ENCODE results near the gene FAM228A. TPM values are rescaled to one million over a fixed set of nuclear protein-coding genes. Genes with fewer than 3 reads are reported as not detected.

The FAM228A gene
- total and polyA plus RNA-seq, 2 experiments from 2014 or later: 0.61 to 3.0 TPM

DNA sequence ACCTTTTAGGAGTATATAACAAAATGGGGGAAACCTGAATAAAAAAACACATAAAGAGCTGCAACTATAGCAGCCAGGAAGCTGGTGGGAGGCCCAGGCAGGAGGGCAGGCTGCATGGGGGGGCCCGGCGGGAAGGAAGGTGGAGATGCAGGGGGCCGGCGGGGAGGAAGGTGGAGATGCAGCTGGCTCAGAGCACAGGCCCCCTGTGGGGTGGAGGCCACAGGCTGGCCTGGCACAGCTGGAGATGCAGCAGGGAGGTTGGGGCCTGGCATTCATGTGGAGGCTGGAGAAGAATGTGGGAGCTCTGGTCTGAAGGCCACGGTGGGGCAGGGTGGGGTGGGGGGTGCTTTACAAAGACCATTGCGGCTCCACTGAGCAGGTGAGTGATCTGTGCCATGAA is 31.4 kb downstream of the FAM228A start:
- no peaks in the 10 kb centered on the region for H3K4me1 ChIP-seq (ENCODE audit: low read depth)
- no peak overlapping the region for H3K27ac ChIP-seq
- DNase-seq (ENCODE audit: low read depth in 1 of 2, low spot score in 1 of 2): no peak
- TF ChIP-seq, protein P1, sequence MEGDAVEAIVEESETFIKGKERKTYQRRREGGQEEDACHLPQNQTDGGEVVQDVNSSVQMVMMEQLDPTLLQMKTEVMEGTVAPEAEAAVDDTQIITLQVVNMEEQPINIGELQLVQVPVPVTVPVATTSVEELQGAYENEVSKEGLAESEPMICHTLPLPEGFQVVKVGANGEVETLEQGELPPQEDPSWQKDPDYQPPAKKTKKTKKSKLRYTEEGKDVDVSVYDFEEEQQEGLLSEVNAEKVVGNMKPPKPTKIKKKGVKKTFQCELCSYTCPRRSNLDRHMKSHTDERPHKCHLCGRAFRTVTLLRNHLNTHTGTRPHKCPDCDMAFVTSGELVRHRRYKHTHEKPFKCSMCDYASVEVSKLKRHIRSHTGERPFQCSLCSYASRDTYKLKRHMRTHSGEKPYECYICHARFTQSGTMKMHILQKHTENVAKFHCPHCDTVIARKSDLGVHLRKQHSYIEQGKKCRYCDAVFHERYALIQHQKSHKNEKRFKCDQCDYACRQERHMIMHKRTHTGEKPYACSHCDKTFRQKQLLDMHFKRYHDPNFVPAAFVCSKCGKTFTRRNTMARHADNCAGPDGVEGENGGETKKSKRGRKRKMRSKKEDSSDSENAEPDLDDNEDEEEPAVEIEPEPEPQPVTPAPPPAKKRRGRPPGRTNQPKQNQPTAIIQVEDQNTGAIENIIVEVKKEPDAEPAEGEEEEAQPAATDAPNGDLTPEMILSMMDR (IDR thresholded peaks at IDR 0.05; ENCODE audit: low read depth, low read length): no peak
- no peaks in the 10 kb centered on the region for H3K27me3 ChIP-seq
- no peaks in the 10 kb centered on the region for H3K9me3 ChIP-seq (ENCODE audit: low read depth)
- H3K4me3 ChIP-seq: no peak overlapping the region
- H3K36me3 ChIP-seq: peaks cover 4% of the 10 kb centered on the region

DNA sequence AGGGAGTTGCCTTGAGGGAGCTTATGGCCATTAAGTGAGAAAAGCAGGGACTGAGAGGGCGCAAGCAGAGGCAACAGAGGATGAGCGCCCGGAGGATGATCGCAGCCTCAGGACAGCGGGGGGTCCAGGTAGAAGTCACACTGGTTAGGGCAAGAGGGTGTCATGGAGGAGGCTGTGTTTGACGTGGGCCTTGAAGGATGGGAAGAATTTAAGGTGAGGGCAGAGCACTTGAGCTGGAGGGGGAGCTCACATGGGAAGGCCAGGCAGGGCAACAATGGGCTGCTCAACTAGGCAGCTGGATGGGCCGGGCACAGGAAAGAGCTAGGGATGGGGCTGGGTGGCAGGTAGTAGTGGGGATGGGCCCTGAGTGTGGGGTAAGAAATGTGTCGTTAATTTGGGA is 31.9 kb downstream of the FAM228A start:
- H3K9me3 ChIP-seq (ENCODE audit: low read depth): no peaks in the 10 kb centered on the region
- peaks cover 4% of the 10 kb centered on the region for H3K36me3 ChIP-seq
- DNase-seq (ENCODE audit: low read depth in 1 of 2, low spot score in 1 of 2): no peak
- no peak overlapping the region for H3K4me3 ChIP-seq
- TF ChIP-seq, protein P1 (IDR thresholded peaks at IDR 0.05; ENCODE audit: low read depth, low read length): no peak
- H3K27ac ChIP-seq: no peak overlapping the region
- no peaks in the 10 kb centered on the region for H3K27me3 ChIP-seq
- H3K4me1 ChIP-seq (ENCODE audit: low read depth): no peaks in the 10 kb centered on the region

DNA sequence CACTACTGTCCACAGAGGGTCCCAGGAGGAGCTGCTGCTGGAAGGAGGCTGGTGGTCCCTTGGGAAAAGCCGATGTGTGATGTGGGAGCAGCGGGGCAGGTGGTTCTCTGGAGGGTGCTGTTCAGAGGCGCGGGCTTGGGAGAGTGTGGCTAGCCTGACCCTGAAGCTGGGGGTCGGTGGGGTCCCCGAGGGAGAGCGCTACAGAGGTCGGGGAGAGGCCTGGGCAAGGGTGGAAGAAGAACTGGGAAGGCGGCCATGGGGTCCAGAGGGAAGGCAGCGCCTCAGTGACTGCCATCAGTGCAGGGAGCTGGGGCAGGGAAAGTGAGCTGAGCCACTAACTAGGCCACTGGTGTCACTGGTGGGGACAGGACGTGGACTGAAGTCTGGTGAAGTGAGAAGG is 32.5 kb downstream of the FAM228A start:
- Histone ChIP-seq H3K27ac (no peak overlapping the region), H3K4me3 (no peak overlapping the region), H3K9me3 (ENCODE audit: low read depth) (no peaks in the 10 kb centered on the region), H3K4me1 (ENCODE audit: low read depth) (no peaks in the 10 kb centered on the region), H3K36me3 (peaks cover 4% of the 10 kb centered on the region), H3K27me3 (no peaks in the 10 kb centered on the region)
- no peak for DNase-seq (ENCODE audit: low read depth in 1 of 2, low spot score in 1 of 2)
- TF ChIP-seq, protein P1 (IDR thresholded peaks at IDR 0.05; ENCODE audit: low read depth, low read length): no peak

DNA sequence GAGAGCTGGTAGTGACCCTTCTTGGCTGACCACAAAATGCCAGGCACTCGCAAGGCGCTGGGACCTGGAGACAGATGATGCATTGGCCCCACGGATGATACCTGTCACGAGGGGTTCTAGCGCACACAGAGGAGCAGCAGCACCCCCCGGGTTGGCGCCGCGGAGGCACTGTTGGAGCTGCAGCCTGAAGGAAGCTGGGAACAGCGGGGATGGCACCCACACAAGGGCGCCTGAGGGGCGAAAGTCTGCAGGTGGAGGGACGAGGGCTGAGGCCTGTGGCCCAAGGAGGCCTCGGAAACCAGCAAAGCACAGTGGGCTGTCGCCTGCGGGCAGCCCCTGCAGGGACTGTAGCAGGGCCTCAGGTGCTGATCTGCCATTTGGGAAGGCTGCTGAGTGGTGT is 33.6 kb downstream of the FAM228A start:
- Histone ChIP-seq H3K4me1 (ENCODE audit: low read depth) (no peaks in the 10 kb centered on the region), H3K9me3 (ENCODE audit: low read depth) (no peaks in the 10 kb centered on the region), H3K27me3 (no peaks in the 10 kb centered on the region), H3K27ac (no peak overlapping the region), H3K36me3 (peaks cover 4% of the 10 kb centered on the region), H3K4me3 (no peak overlapping the region)
- no peak for DNase-seq (ENCODE audit: low read depth in 1 of 2, low spot score in 1 of 2)
- TF ChIP-seq, protein P1 (IDR thresholded peaks at IDR 0.05; ENCODE audit: low read depth, low read length): no peak

DNA sequence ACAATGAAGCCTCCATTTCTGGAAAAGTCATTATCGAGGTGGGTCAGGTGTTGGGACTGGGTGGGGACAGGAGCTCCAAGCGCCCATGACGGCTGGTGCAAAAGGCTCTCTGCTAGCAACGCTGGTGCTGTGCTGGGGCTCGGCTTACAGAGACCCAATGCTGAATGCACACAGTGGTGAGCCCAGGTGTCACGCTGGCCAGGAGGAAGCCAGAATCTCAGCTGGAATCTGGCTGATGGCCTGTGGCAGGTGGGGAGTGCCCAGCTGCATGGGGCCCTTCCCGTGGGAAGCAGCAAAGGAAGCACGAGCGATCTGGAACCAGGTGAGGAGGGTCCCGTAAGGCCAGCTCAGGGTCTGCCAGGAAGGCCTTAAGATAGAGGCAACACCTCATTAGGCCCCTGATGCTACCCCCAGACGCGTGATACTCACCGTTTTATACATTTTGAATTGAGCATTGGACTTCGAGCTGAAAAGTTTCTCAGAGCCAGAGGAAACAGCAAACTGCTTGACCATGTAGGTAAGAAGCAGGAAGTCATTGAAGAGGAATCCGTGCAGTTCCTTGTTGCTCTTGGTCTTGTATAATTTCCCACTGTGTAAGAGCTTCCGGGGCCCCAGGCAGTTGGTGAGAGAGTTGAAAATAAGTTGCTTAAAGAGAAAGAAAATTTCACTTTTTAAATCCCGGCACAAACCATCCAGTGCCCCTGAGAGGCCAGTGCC is 34.7 kb downstream of the FAM228A start:
- Histone ChIP-seq H3K4me1 (ENCODE audit: low read depth) (no peaks in the 10 kb centered on the region), H3K27ac (no peak overlapping the region), H3K27me3 (no peaks in the 10 kb centered on the region), H3K4me3 (no peak overlapping the region), H3K9me3 (ENCODE audit: low read depth) (no peaks in the 10 kb centered on the region), H3K36me3 (peaks cover 4% of the 10 kb centered on the region)
- TF ChIP-seq, protein P1 (IDR thresholded peaks at IDR 0.05; ENCODE audit: low read depth, low read length): no peak
- no peak for DNase-seq (ENCODE audit: low read depth in 1 of 2, low spot score in 1 of 2)
